ENCODE data around the gene LRRC8B. TPM values are rescaled to one million over a fixed set of nuclear protein-coding genes. Genes with fewer than 3 reads are reported as not detected.
"Not testable (repeated sequence)": the region's sequence is repeated elsewhere in the genome, so short reads cannot be mapped to it uniquely, and the experiment has no call there.

The LRRC8B gene
- total RNA-seq, 1 experiment from 2014 or later: 24.2 TPM

DNA sequence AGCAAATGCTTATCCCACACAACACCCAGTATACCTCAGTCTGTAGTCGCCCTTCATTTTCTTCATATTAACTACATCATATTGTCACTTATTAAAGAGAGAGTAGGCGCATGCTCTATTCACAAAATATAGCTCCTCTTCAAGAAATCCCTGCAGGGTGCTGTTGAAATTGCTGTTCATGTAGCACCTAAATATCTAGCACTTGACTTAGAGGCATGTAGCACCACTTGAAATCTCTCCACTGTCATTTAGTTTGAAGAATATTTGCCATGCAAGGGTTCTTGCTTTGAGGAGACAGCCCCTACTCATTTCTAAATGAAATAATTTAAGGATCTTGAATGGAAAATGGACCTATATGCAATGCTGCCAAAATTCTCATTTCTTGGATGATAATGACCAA is 20.9 kb upstream of the LRRC8B start:
- Mint-ChIP-seq H3K36me3 (peaks cover 4% of the 10 kb centered on the region), H3K27ac (no peak overlapping the region), H3K4me3 (no peak overlapping the region), H3K27me3 (ENCODE audit: low read depth) (no peaks in the 10 kb centered on the region; the same call in 1 of the 2 replicates), H3K4me1 (no peaks in the 10 kb centered on the region), H3K9me3 (peaks cover 9% of the 10 kb centered on the region)
- ChIA-PET CTCF (interaction anchor here (1.2 kb wide), 1 partner anchor 20 kb away, joined by 4 read pairs; no protein-coding TSS in a partner anchor), POLR2A (interaction anchor here (1.2 kb wide), 1 partner anchor 24 kb away, joined by 3 read pairs; no protein-coding TSS in a partner anchor)
- ATAC-seq (no peak), DNase-seq (ENCODE audit: low spot score) (no peak)
- TF ChIP-seq SOX15 (CRISPR knock-in tag; IDR thresholded peaks at IDR 0.05): no peak
- TF ChIP-seq, protein P1, sequence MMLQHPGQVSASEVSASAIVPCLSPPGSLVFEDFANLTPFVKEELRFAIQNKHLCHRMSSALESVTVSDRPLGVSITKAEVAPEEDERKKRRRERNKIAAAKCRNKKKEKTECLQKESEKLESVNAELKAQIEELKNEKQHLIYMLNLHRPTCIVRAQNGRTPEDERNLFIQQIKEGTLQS (CRISPR knock-in tag; conservative IDR thresholded peaks at IDR 0.05): no peak
- TF ChIP-seq SMAD3 (CRISPR knock-in tag; IDR thresholded peaks at IDR 0.05; ENCODE audit: borderline replicate concordance): no peak
- TF ChIP-seq, protein P2, sequence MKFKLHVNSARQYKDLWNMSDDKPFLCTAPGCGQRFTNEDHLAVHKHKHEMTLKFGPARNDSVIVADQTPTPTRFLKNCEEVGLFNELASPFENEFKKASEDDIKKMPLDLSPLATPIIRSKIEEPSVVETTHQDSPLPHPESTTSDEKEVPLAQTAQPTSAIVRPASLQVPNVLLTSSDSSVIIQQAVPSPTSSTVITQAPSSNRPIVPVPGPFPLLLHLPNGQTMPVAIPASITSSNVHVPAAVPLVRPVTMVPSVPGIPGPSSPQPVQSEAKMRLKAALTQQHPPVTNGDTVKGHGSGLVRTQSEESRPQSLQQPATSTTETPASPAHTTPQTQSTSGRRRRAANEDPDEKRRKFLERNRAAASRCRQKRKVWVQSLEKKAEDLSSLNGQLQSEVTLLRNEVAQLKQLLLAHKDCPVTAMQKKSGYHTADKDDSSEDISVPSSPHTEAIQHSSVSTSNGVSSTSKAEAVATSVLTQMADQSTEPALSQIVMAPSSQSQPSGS (CRISPR knock-in tag; IDR thresholded peaks at IDR 0.05; ENCODE audit: borderline replicate concordance, low read depth): no peak
- TF ChIP-seq, protein P3, sequence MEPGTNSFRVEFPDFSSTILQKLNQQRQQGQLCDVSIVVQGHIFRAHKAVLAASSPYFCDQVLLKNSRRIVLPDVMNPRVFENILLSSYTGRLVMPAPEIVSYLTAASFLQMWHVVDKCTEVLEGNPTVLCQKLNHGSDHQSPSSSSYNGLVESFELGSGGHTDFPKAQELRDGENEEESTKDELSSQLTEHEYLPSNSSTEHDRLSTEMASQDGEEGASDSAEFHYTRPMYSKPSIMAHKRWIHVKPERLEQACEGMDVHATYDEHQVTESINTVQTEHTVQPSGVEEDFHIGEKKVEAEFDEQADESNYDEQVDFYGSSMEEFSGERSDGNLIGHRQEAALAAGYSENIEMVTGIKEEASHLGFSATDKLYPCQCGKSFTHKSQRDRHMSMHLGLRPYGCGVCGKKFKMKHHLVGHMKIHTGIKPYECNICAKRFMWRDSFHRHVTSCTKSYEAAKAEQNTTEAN (CRISPR knock-in tag; IDR thresholded peaks at IDR 0.05): no peak
- TF ChIP-seq NR1H2 (CRISPR knock-in tag; IDR thresholded peaks at IDR 0.05): no peak
- TF ChIP-seq SMAD4 (CRISPR knock-in tag; IDR thresholded peaks at IDR 0.05): no peak
- TF ChIP-seq, protein P4, sequence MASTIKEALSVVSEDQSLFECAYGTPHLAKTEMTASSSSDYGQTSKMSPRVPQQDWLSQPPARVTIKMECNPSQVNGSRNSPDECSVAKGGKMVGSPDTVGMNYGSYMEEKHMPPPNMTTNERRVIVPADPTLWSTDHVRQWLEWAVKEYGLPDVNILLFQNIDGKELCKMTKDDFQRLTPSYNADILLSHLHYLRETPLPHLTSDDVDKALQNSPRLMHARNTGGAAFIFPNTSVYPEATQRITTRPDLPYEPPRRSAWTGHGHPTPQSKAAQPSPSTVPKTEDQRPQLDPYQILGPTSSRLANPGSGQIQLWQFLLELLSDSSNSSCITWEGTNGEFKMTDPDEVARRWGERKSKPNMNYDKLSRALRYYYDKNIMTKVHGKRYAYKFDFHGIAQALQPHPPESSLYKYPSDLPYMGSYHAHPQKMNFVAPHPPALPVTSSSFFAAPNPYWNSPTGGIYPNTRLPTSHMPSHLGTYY (CRISPR knock-in tag; IDR thresholded peaks at IDR 0.05): no peak
- TF ChIP-seq, protein P5, sequence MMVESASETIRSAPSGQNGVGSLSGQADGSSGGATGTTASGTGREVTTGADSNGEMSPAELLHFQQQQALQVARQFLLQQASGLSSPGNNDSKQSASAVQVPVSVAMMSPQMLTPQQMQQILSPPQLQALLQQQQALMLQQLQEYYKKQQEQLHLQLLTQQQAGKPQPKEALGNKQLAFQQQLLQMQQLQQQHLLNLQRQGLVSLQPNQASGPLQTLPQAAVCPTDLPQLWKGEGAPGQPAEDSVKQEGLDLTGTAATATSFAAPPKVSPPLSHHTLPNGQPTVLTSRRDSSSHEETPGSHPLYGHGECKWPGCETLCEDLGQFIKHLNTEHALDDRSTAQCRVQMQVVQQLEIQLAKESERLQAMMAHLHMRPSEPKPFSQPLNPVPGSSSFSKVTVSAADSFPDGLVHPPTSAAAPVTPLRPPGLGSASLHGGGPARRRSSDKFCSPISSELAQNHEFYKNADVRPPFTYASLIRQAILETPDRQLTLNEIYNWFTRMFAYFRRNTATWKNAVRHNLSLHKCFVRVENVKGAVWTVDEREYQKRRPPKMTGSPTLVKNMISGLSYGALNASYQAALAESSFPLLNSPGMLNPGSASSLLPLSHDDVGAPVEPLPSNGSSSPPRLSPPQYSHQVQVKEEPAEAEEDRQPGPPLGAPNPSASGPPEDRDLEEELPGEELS (CRISPR knock-in tag; IDR thresholded peaks at IDR 0.05): no peak
- TF ChIP-seq CBFB (CRISPR knock-in tag; IDR thresholded peaks at IDR 0.05; ENCODE audit: low read depth): no peak

DNA sequence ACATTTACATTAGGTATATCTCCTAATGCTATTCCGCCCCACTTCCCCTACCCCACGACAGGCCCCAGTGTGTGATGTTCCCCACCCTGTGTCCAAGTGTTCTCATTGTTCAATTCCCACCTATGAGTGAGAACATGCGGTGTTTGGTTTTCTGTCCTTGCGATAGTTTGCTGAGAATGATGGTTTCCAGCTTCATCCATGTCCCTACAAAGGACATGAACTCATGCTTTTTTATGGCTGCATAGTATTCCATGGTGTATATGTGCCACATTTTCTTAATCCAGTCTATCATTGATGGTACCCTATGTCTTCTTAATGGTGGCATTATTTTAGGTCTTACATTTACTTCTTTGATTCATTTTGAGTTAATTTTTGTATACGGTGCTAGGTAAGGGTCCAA is 14.6 kb upstream of the LRRC8B start:
- Mint-ChIP-seq H3K9me3 (peaks cover 53% of the 10 kb centered on the region), H3K36me3 (peaks cover 17% of the 10 kb centered on the region)
- H3K27ac Mint-ChIP-seq; CTCF ChIA-PET; H3K27me3 Mint-ChIP-seq (ENCODE audit: low read depth); ATAC-seq; H3K4me3 Mint-ChIP-seq; H3K4me1 Mint-ChIP-seq; DNase-seq (ENCODE audit: low spot score); POLR2A ChIA-PET: not testable (repeated sequence)

DNA sequence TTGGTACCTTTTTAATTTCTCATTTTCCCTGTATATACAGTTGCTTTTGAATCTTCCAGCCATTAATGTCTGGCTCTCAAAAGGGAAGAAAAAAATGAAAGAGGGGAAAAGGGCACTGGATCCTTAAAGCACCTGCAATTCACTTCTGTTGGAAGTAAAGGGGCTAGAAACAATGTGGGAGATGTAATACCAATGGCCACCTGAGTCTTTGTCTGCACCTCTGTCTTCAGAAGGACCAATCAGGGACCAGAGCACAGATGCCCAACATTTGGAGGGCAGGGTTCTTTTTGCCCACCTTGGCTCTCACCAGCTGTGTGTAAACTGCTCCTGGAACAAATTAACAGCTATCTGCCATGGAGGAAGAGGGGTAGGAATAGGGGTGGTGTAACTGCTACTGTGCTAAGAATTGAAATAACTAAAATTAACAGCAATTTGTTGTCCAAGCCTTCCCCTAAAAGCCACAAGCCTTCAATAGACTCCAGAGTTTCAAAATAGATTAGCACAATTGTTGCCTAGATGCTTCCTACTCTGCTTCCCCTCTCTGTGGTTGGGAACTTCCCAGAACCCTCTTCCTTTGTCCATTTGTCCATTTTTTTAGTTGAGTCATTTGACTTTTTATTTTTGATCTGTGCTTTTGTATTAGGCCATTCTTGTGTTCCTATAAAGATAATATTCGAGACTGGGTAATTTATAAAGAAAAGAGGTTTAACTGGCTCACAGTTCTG is 11.5 kb upstream of the LRRC8B start:
- no peak overlapping the region for H3K27ac Mint-ChIP-seq
- H3K36me3 Mint-ChIP-seq: peaks cover 15% of the 10 kb centered on the region
- peaks cover 47% of the 10 kb centered on the region for H3K9me3 Mint-ChIP-seq
- ChIA-PET CTCF (no interaction called here), POLR2A (no interaction called here)
- H3K27me3 Mint-ChIP-seq (ENCODE audit: low read depth): no peaks in the 10 kb centered on the region; the same call in 1 of the 2 replicates
- ATAC-seq (peak; percentile 75), DNase-seq (ENCODE audit: low spot score) (no peak)
- no peak for TF ChIP-seq TEAD1 (CRISPR knock-in tag; IDR thresholded peaks at IDR 0.05)
- TF ChIP-seq, protein P6, sequence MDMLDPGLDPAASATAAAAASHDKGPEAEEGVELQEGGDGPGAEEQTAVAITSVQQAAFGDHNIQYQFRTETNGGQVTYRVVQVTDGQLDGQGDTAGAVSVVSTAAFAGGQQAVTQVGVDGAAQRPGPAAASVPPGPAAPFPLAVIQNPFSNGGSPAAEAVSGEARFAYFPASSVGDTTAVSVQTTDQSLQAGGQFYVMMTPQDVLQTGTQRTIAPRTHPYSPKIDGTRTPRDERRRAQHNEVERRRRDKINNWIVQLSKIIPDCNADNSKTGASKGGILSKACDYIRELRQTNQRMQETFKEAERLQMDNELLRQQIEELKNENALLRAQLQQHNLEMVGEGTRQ (CRISPR knock-in tag; IDR thresholded peaks at IDR 0.05): no peak
- no peak for TF ChIP-seq JAZF1 (CRISPR knock-in tag; IDR thresholded peaks at IDR 0.05)
- TF ChIP-seq SMAD3 (CRISPR knock-in tag; IDR thresholded peaks at IDR 0.05; ENCODE audit: borderline replicate concordance): no peak
- TF ChIP-seq, protein P7, sequence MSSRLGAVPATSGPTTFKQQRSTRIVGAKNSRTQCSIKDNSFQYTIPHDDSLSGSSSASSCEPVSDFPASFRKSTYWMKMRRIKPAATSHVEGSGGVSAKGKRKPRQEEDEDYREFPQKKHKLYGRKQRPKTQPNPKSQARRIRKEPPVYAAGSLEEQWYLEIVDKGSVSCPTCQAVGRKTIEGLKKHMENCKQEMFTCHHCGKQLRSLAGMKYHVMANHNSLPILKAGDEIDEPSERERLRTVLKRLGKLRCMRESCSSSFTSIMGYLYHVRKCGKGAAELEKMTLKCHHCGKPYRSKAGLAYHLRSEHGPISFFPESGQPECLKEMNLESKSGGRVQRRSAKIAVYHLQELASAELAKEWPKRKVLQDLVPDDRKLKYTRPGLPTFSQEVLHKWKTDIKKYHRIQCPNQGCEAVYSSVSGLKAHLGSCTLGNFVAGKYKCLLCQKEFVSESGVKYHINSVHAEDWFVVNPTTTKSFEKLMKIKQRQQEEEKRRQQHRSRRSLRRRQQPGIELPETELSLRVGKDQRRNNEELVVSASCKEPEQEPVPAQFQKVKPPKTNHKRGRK (CRISPR knock-in tag; IDR thresholded peaks at IDR 0.05; ENCODE audit: borderline replicate concordance): no peak
- no peak for TF ChIP-seq ZNF232 (CRISPR knock-in tag; IDR thresholded peaks at IDR 0.05)
- TF ChIP-seq, protein P8, sequence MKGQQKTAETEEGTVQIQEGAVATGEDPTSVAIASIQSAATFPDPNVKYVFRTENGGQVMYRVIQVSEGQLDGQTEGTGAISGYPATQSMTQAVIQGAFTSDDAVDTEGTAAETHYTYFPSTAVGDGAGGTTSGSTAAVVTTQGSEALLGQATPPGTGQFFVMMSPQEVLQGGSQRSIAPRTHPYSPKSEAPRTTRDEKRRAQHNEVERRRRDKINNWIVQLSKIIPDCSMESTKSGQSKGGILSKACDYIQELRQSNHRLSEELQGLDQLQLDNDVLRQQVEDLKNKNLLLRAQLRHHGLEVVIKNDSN (CRISPR knock-in tag; IDR thresholded peaks at IDR 0.05): no peak
- no peak for TF ChIP-seq FOXP1 (CRISPR knock-in tag; IDR thresholded peaks at IDR 0.05; ENCODE audit: borderline replicate concordance)
- H3K4me3 Mint-ChIP-seq: no peak overlapping the region
- H3K4me1 Mint-ChIP-seq: no peaks in the 10 kb centered on the region

All from WTC11 (cell line).